Activated CD4-positive, alpha-beta memory T cell treated with anti-CD3 and anti-CD28 coated beads for 36 hours (primary cell): ENCODE data around the gene AK8. TPM values are rescaled to one million over a fixed set of nuclear protein-coding genes. Genes with fewer than 3 reads are reported as not detected.

ENCODE experiments used
- CTCF ChIA-PET: fragments of 350-600 bp; sonication (Branson Sonifier 250); formaldehyde crosslinking; loops from one replicate; lab custom pipeline; 2021; ENCODE audit warnings: antibody characterized with exemption, inconsistent platforms; lab: Charles Lee
- POLR2A ChIA-PET: fragments of 350-600 bp; sonication (Branson Sonifier 250); formaldehyde crosslinking; loops from one replicate; lab custom pipeline; 2021; ENCODE audit warnings: antibody characterized with exemption; lab: Charles Lee
- DNase-seq: peaks from one replicate; pipeline ENCODE4 v3.0.0-alpha.2; 2020
- H3K27ac Mint-ChIP-seq: one replicate; pipeline ENCODE4 v1.8.0; 2021; ENCODE audit warnings: mixed read lengths
- H3K27me3 Mint-ChIP-seq: one replicate; pipeline ENCODE4 v1.8.0; 2021; ENCODE audit warnings: mixed read lengths
- H3K36me3 Mint-ChIP-seq: one replicate; pipeline ENCODE4 v1.8.0; 2021; ENCODE audit warnings: mixed read lengths
- H3K4me1 Mint-ChIP-seq: one replicate; pipeline ENCODE4 v1.8.0; 2021; ENCODE audit warnings: low read depth, mixed read lengths
- H3K4me3 Mint-ChIP-seq: one replicate; pipeline ENCODE4 v1.8.0; 2021; ENCODE audit warnings: mild to moderate bottlenecking, mixed read lengths
- H3K9me3 Mint-ChIP-seq: one replicate; pipeline ENCODE4 v1.8.0; 2021; ENCODE audit warnings: mixed read lengths
- intact Hi-C: fragments of 100-400 bp; cut with micrococcal nuclease; formaldehyde crosslinking; loops from one replicate; pipeline ENCODE4 v1.15.1; 2023
- total RNA-seq, 2 experiments: library from RNA; stranded (reverse); gene quantifications; one replicate each; pipeline ENCODE4 v1.2.3, GENCODE V29; 2021

Gene AK8
- total RNA-seq, 2 experiments from 2014 or later: 0.10 to 0.39 TPM

DNA sequence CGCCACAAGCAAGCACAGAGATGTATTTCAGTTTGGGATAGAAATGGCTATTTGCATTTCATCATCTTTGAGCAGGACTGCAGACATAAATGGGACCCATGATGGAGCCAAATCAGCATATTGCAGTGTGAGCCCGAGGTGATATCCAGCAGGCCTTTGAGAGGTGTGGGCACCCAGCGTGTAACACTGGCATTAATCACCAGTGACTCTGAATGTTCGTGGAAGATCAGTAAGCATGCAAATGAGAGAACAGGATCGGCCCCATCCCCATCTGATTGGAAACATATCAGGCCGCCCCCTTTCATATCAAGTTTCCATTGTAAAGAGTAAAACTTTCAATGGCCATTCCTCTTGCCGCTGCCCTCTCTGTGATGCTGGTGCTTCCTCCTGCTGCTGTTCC lies 123.8 kb downstream of the AK8 start:
- no peaks in the 10 kb centered on the region for H3K4me1 Mint-ChIP-seq
- intact Hi-C loops: no loop called here
- H3K9me3 Mint-ChIP-seq: no peaks in the 10 kb centered on the region
- peaks cover 6% of the 10 kb centered on the region for H3K27me3 Mint-ChIP-seq
- ChIA-PET POLR2A (no interaction called here), CTCF (no interaction called here)
- no peak for DNase-seq
- no peak overlapping the region for H3K4me3 Mint-ChIP-seq
- H3K36me3 Mint-ChIP-seq: no peaks in the 10 kb centered on the region
- H3K27ac Mint-ChIP-seq: no peak overlapping the region

DNA sequence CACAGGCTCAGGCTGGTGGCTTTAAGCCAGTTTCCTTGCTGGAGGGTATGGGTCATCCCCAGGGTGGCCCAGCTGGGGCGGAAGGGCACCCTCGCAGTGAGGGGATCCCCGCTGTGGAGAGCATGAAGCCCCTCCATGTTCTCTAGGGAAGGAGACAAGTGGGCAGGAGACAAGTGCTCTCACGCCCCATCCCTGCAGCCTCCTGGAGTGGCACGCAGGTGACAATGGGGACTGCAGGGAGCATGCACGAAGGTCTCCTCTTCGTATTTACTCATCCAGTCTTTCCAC lies 124.5 kb downstream of the AK8 start:
- intact Hi-C loops: no loop called here
- CTCF ChIA-PET: no interaction called here
- no peaks in the 10 kb centered on the region for H3K4me1 Mint-ChIP-seq
- H3K27me3 Mint-ChIP-seq: peaks cover 6% of the 10 kb centered on the region
- no peaks in the 10 kb centered on the region for H3K36me3 Mint-ChIP-seq
- no peaks in the 10 kb centered on the region for H3K9me3 Mint-ChIP-seq
- no peak overlapping the region for H3K27ac Mint-ChIP-seq
- H3K4me3 Mint-ChIP-seq: no peak overlapping the region
- no peak for DNase-seq
- POLR2A ChIA-PET: no interaction called here

DNA sequence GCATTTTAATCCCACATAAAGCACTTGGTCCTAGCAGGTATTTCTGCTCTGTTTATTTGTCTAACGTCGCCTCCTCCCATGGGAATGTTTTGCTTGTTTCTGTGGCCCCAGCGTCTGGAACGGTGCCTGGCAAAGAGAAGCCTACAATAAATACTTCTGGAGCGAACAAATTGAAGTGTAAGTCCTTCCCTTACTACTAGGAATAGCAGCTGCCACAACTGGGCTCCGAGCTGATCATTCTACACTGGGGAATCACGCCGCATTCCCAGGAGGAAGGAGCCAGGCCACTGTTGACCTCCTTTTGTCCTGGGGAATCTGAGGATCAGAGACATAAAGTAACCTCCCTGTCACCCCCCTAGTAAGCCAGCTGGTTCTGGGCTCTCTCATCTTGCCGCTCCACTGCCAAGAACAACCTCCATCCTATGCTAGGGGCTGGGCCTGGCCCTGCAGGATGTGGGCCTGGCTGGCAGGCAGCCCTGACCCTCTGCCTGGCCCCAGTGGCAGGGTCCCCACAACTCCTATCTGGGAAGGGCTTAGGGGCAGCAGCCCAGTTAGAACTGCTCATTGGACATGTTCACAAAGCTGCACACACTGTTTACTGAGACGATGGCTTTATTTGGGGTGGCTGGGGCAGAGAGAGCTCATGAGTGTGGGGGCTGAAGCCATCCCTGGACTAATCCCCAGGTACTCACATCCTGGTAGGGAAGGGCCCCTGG lies 125.0 kb downstream of the AK8 start:
- ChIA-PET POLR2A (interaction anchor here (1.0 kb wide), 1 partner anchor 10 kb away, joined by 3 read pairs; no protein-coding TSS in a partner anchor), CTCF (no interaction called here)
- no peaks in the 10 kb centered on the region for H3K9me3 Mint-ChIP-seq
- intact Hi-C loops: no loop called here
- H3K4me1 Mint-ChIP-seq: no peaks in the 10 kb centered on the region
- H3K27ac Mint-ChIP-seq: no peak overlapping the region
- no peaks in the 10 kb centered on the region for H3K36me3 Mint-ChIP-seq
- no peak overlapping the region for H3K4me3 Mint-ChIP-seq
- peaks cover 6% of the 10 kb centered on the region for H3K27me3 Mint-ChIP-seq
- no peak for DNase-seq

DNA sequence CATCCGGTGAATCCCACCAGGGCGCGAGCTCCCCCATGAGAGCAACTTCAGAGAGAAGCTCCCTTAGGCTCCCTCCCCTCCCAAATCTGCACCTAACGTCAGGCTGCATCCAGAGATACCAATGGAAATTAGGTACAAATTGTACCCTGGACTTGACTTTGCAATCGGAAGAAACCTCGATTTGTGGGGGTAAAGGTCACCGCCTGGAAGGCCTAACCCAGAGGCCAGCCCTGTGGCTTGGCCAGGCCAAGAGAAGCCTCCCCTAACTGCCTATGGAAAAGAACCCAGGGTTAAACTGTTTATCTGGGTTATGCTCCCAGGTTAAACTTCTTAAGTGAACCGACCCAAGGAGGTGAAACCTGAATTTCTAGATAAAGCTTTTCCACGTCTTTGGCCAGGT lies 127.4 kb downstream of the AK8 start:
- H3K36me3 Mint-ChIP-seq: no peaks in the 10 kb centered on the region
- no peak for DNase-seq
- no peaks in the 10 kb centered on the region for H3K4me1 Mint-ChIP-seq
- POLR2A ChIA-PET: no interaction called here
- H3K4me3 Mint-ChIP-seq: no peak overlapping the region
- peaks cover 9% of the 10 kb centered on the region for H3K27me3 Mint-ChIP-seq
- no peak overlapping the region for H3K27ac Mint-ChIP-seq
- CTCF ChIA-PET: no interaction called here
- intact Hi-C loops: no loop called here
- H3K9me3 Mint-ChIP-seq: no peaks in the 10 kb centered on the region

DNA sequence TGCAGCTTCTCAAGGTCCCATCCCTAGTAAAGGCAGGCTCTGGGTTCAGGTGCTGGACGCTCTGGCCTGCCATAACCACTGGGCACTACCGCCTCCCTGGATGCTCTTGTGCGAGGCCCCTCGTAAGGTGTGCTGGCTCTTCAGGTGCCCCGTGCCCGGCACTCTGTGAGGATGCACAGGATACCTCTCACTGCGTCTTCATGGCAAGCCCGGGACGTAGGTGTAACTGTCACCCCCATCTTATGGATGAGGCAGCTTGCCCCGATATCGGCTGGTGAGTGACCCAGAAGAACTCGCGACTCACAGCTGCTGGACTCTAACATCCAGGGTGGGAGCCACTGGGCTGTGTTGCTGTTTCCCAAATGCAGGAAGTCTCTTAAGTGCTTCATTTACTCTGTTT lies 128.8 kb downstream of the AK8 start:
- Mint-ChIP-seq H3K36me3 (no peaks in the 10 kb centered on the region), H3K4me1 (peaks cover 5% of the 10 kb centered on the region), H3K27me3 (peaks cover 16% of the 10 kb centered on the region), H3K4me3 (no peak overlapping the region), H3K27ac (no peak overlapping the region), H3K9me3 (no peaks in the 10 kb centered on the region)
- ChIA-PET CTCF (no interaction called here), POLR2A (no interaction called here)
- intact Hi-C loops: no loop called here
- no peak for DNase-seq

DNA sequence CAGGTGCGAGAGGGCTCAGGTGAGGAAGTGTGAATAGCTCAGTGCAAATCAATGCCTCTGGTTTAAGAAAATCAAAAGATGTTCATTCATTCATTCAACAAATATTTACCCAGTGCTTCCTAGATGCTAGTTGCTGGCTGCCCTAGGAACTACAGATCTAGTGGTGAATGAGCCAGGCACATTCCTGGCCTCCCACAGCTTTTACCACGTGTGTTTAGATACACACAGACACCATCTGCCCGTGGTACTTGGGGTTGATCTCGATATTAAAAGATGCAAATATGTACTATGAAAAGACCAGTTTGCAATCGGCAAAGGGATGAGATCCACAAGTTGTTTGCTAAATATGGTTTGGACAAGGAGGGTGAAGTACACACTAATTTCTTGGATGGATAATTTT lies 129.6 kb downstream of the AK8 start:
- CTCF ChIA-PET: no interaction called here
- H3K36me3 Mint-ChIP-seq: no peaks in the 10 kb centered on the region
- no peak overlapping the region for H3K27ac Mint-ChIP-seq
- peaks cover 25% of the 10 kb centered on the region for H3K27me3 Mint-ChIP-seq
- no peaks in the 10 kb centered on the region for H3K9me3 Mint-ChIP-seq
- peaks cover 5% of the 10 kb centered on the region for H3K4me1 Mint-ChIP-seq
- no peak overlapping the region for H3K4me3 Mint-ChIP-seq
- intact Hi-C loops: no loop called here
- POLR2A ChIA-PET: interaction anchor here (0.7 kb wide), 1 partner anchor 121 kb away, joined by 3 read pairs; no protein-coding TSS in a partner anchor
- no peak for DNase-seq

DNA sequence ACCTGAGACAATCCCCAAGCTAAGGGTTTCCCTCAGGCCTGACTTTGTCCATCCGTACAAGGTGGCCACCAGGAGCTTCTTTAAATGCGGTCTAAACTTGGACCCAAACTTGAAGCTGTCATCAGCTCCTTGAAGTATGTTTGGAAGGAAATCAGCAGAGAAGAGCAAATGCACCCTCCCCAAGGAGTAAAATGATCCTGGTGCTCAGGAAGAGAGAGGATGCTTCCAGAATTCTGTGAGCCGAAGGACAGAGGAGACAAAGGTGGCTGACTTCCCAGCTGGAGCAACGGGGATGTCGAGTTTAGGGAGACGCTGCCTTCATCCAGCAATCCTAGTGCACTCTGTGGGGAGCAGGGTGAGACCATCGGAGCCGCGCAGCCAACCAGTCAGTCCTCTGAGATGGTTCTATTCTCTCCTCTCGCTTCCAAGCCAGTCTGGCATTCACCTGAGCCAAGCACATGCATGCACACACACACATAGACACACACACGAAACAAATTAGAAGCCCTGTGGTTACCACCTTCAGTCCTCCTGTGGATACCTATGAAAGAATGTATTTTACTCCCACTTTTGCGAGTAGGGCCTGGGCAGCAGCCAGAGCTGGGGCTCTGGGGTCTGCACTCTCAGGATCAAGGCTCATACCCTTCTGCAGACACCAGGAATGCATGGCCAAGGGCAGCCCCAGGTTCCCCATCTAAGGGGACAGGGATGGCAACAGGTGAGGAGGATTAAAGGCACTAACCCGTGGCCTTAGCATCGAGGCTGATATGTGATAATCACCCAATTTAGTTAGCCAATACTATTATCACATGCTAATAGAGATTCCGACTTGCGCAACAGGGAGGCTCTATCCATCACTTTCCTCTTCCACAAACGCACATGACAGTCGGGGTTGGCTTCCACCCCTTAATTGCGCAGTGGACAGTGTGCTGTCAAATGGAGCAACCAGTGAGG lies 132.1 kb downstream of the AK8 start:
- peaks cover 42% of the 10 kb centered on the region for H3K27me3 Mint-ChIP-seq
- CTCF ChIA-PET: no interaction called here

DNA sequence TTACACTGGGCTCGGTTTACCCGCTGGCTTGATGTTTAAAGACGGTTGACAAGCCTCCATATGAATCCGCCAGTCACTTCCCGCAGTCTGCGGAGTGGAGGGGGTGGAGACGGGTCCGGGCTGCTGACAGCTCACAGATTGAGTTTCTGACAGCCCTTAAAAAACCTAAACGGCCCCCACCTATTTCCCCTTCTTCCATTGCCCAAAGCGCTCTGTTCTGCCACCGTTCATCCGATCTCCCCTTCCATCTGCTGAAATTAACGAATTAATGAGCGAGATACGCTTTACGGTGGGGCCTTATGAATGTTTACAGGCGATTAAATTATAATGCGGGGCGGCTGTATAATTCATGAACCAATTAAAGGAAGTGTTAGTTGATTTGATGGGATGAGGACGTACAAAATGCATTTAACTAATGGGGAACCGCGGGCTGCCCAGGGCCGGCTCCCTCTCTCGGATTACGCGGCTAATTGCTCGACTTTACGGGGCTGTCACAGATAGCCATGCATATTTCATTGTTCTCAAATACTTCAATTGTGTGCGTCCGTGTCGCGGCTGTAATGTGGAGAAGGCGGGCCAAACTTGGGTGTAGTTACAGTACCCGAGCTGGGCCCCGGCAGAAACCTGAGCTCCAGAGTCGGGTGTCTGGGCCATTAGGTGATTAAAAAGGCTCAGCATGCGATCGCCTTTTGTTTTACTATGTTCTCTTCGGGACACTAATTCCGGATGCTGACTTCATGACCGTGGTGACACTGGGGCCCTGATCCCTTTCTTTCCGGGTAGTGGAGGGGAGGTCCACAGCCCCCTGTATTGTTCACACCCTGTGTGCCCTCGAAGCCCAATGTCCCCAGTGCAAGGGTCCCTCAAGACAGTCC lies 133.0 kb downstream of the AK8 start:
- POLR2A ChIA-PET: no interaction called here
- intact Hi-C loops: no loop called here
- peaks cover 5% of the 10 kb centered on the region for H3K4me1 Mint-ChIP-seq
- H3K4me3 Mint-ChIP-seq: no peak overlapping the region
- no peak overlapping the region for H3K27ac Mint-ChIP-seq
- H3K27me3 Mint-ChIP-seq: peaks cover 44% of the 10 kb centered on the region
- no peaks in the 10 kb centered on the region for H3K9me3 Mint-ChIP-seq
- CTCF ChIA-PET: no interaction called here
- DNase-seq: no peak
- H3K36me3 Mint-ChIP-seq: no peaks in the 10 kb centered on the region

More for the DNA sequence above, 132.1 kb downstream of the AK8 start:
- Mint-ChIP-seq H3K36me3 (no peaks in the 10 kb centered on the region), H3K4me3 (no peak overlapping the region), H3K9me3 (no peaks in the 10 kb centered on the region), H3K27ac (no peak overlapping the region), H3K4me1 (peaks cover 5% of the 10 kb centered on the region)
- no peak for DNase-seq
- intact Hi-C loops: no loop called here
- POLR2A ChIA-PET: no interaction called here

DNA sequence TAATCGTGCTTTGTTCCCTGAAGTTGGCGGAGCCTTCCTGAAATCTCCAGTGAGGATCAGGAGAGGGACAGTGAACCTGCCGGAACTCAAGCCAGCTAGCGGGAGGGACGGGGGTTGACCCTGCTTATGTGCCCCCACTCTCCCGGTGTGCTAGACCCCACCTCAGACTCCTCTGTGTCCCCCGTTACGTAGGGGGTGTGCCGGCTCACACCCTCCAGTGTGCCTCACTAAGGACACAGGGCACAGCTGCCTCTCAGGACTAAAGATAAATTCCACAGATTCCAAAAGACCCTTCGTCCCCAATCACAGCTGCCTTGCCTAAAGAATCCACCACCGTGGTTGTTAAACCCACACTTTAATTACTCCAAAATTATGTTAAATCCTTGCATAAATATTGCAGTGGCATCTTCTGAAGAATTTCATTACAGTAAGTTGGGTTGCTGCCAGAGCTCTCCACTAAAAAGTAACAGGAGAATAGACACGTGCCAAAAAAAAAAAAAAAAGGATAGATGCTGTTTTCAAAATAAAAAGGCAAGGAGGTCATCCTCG lies 134.1 kb downstream of the AK8 start:
- no peak overlapping the region for H3K27ac Mint-ChIP-seq
- H3K27me3 Mint-ChIP-seq: peaks cover 44% of the 10 kb centered on the region
- intact Hi-C loops: no loop called here
- H3K36me3 Mint-ChIP-seq: no peaks in the 10 kb centered on the region
- DNase-seq: no peak
- no peak overlapping the region for H3K4me3 Mint-ChIP-seq
- CTCF ChIA-PET: interaction anchor here (0.6 kb wide), 1 partner anchor 952 kb away, joined by 4 read pairs; no protein-coding TSS in a partner anchor
- no peaks in the 10 kb centered on the region for H3K9me3 Mint-ChIP-seq
- POLR2A ChIA-PET: no interaction called here
- H3K4me1 Mint-ChIP-seq: peaks cover 5% of the 10 kb centered on the region

DNA sequence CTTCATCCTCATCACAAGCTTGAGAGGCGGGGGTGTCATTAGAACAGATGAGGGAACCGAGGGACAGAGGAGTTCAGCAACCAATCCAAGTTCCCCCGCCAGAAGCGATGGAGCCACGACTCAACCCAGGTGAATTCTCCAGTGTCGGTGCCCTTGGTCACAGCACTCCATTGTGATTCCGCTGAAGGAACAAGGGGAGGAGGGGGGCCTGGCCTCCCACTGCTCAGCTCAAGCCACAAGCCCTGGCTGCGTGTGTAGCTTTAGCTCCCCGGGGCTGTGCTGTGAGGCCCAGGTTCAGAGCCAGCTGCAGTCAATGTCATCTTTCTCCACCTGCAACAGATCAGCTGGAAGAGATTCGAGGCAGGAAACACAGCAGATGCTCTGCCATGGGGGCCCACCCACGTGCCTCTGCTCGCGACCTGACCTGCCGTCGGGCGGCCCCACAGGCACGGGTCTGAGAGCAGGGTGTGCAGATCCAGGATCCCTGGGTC lies 135.2 kb downstream of the AK8 start:
- ChIA-PET POLR2A (no interaction called here), CTCF (interaction anchor here (0.5 kb wide), 1 partner anchor 389 kb away, joined by 3 read pairs; no protein-coding TSS in a partner anchor)
- DNase-seq: no peak
- intact Hi-C loops: no loop called here
- peaks cover 5% of the 10 kb centered on the region for H3K4me1 Mint-ChIP-seq
- H3K27ac Mint-ChIP-seq: no peak overlapping the region
- no peaks in the 10 kb centered on the region for H3K9me3 Mint-ChIP-seq
- no peaks in the 10 kb centered on the region for H3K36me3 Mint-ChIP-seq
- H3K4me3 Mint-ChIP-seq: no peak overlapping the region
- H3K27me3 Mint-ChIP-seq: peaks cover 44% of the 10 kb centered on the region

DNA sequence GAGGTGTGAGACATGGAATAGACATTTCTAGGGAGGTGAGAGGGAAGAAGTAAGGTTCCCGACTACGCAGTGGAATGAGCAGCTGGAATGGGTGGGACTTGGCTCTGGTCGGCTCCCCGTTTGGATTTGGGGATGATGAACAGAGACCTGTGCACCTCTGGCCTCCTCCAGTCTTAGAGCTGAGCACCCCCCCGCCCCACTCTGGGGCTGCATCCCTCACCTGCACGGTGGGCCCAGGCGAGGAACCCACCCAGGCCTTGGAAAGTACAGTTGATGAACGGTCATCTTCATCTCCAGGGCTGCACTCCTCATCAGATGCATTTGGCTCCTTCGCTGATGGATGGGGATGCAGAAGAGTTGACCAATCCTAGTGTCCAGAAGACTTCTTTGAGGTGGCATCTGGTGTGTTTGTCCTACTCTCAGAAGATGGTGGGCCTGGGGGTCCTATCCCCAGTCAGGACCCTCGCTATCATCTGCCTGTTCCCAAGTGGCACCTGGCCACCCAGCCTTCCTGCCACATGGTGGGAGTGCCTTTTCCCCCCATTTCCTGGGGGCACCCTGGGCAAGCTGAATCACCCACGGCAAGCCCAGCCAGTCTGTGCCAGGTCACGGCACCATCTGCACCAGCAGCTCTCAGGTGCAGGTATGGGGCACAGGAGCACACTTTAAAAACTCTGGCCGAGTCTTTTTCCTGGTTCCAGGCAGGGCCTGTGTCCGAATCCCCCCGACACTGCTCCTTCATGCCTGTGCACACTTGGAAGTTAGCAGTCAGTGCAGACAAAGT lies 137.4 kb downstream of the AK8 start:
- POLR2A ChIA-PET: no interaction called here
- intact Hi-C loops: no loop called here
- Mint-ChIP-seq H3K9me3 (no peaks in the 10 kb centered on the region), H3K4me1 (peaks cover 5% of the 10 kb centered on the region), H3K4me3 (no peak overlapping the region), H3K36me3 (no peaks in the 10 kb centered on the region), H3K27ac (no peak overlapping the region), H3K27me3 (peaks cover 36% of the 10 kb centered on the region)
- DNase-seq: no peak
- CTCF ChIA-PET: no interaction called here
